HUDEP-2 (cell line): ENCODE data around the gene HAND2.

Experiments
- DNase-seq, 76 experiments: peaks; one replicate each; lab custom pipeline; 2025; ENCODE audit not compliant: unreplicated experiment in 76 of 76; lab: John Stamatoyannopoulos, UW

The HAND2 gene

DNA sequence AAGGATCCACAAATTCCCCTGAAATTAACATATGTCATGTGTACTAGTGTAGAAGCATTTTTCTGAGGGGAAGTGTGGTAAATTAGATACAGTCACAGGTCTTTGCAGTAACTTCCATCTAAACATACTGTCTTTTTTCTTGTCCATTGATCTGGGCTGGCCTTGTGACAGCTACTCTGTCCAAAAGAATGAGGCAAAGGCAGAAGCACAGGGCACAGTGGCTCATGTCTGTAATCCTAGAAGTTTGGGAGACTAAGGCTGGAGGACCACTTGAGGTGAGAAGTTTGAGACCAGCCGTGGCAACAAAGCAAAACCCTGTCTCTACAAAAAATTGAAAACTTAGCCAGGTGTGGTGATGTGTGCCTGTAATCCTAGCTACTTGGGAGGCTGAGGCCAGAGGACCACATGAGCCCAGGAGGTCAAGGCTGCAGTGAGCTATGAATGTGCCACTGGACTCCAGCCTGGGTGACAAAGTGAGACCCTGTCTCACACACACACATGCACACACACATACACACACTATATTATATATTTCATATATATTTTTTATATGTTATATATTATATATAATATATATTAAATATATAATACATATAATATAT lies 47.6 kb downstream of the HAND2 start:
- no peak for DNase-seq

DNA sequence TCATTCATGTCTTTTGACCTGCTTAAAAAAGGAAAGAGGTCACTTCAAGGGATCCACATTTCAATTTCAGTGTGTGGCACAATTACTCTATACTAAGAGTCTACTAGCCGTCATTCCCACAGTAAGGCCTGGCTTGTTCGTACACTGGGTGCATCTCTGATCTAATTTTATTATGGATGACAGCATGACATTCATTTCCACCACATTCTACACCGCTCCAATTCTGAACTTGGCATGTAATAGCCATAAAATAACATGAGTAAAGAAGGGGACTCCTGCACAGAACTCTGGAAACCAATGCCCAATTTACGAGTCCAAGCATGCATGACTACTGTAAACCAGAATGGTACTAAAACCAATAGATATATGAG lies 51.1 kb downstream of the HAND2 start:
- DNase-seq, result no peak

DNA sequence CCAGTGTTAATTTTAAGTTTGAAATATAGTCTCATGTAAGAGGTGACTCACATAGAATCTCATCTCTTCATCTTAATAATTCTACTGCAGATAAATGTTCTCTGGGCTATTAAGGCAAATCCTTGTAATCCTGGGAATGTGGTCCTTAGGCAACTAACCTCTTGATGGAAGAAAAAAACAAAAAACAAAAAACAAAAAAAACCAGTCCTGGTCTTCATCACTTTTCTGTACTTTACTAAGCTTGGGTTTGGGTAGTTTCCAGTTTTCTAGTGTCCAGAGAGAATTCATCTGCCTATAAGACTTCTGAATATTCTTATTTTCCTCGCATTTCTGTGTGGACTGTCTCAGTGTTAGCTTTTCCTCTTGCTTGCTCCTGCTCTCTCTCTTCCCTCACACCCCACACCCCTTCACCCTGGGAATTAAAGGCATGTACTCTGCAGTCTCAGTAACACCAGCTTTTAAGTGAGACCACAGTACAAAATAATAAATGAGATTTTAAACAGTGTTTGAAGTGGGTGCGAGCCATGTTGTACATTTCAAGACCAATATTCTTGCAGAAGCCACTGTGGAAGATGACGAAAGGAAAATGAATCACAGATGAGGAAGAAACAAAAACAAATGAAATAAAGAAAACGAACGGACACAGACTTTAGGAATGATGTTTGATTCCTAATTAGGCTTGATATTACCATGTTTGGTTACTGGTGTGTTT lies 51.7 kb downstream of the HAND2 start:
- DNase-seq, result no peak

DNA sequence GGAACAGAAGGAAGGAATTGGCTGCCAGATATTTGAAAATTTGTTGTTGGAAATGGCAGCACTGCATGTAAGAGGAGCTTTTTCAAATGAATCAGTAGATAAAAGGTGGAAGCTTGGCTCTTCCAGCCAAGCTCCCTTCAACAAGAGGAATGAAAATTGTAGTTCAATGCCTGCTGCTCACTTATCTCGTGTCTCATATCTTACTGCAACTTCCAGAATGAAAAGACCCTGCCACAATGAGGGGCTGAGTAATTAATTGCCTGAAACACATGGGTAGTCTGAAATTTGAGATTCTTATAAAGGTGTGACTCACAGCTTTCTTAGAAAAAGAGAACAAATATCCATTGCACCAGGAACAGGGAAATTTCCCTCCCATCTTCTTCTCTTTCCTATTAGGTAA lies 53.0 kb downstream of the HAND2 start:
- no peak for DNase-seq
